Large intestine (tissue), 3 donors: ENCODE results near the gene GYPA. TPM values are rescaled to one million over a fixed set of nuclear protein-coding genes. Genes with fewer than 3 reads are reported as not detected.
"Not testable (repeated sequence)": the region's sequence is repeated elsewhere in the genome, so short reads cannot be mapped to it uniquely, and the experiment has no call there.

ENCODE experiments used
- DNase-seq, 2 donors: peaks; one replicate each; pipeline versions ENCODE4 v3.0.0 to v3.0.0-alpha.2; 2013
- H3K27ac ChIP-seq: one replicate; pipeline ENCODE4 v1.5.1; 2013; ENCODE audit warnings: low read length
- H3K27me3 ChIP-seq: 2 replicates; pipeline ENCODE4 v1.6.1; 2013; ENCODE audit warnings: low read length; ENCODE audit not compliant: control insufficient read depth, insufficient read depth
- H3K36me3 ChIP-seq: 2 replicates; pipeline ENCODE4 v1.6.1; 2013; ENCODE audit warnings: low read length; ENCODE audit not compliant: control insufficient read depth, insufficient read depth
- H3K4me1 ChIP-seq: one replicate; pipeline ENCODE4 v1.6.1; 2013; ENCODE audit warnings: low read length; ENCODE audit not compliant: control insufficient read depth, insufficient read depth
- H3K4me3 ChIP-seq: one replicate; pipeline ENCODE4 v1.5.1; 2013; ENCODE audit warnings: low read length
- H3K9me3 ChIP-seq: one replicate; pipeline ENCODE4 v1.6.1; 2013; ENCODE audit warnings: mild to moderate bottlenecking, low read depth, low read length, moderate library complexity; ENCODE audit not compliant: control insufficient read depth
- WGBS: methylation state at CpG from one replicate; pipeline ENCODE4 v1.1.5; 2013; ENCODE audit warnings: low lambda C conversion rate; ENCODE audit not compliant: insufficient coverage; 5-methylcytosine and 5-hydroxymethylcytosine counted together
- polyA plus RNA-seq: library from polyadenylated mRNA; unstranded; fragments of 120-200 nt; gene quantifications from one replicate; pipeline ENCODE4 v1.2.1, GENCODE V29; 2013

Gene GYPA
- polyA plus RNA-seq, 1 donor = 3.5 TPM

- H3K36me3 ChIP-seq, H3K4me1 ChIP-seq, H3K4me3 ChIP-seq, H3K9me3 ChIP-seq, H3K27me3 ChIP-seq, DNase-seq, H3K27ac ChIP-seq: not testable (repeated sequence)
- no CpG with 5 or more reads among the region's 4 CpGs for WGBS
These were observed 11.1 kb downstream of the GYPA start for GRCh38 chr4:144129336-144129875.

- H3K36me3 ChIP-seq, H3K9me3 ChIP-seq, H3K27ac ChIP-seq, H3K4me3 ChIP-seq, DNase-seq, H3K27me3 ChIP-seq, H3K4me1 ChIP-seq: not testable (repeated sequence)
- no CpG with 5 or more reads among the region's 5 CpGs for WGBS
These were observed 11.7 kb downstream of the GYPA start for GRCh38 chr4:144128709-144129320.

GRCh38 chr4:144125109-144125508 is 15.4 kb downstream of the GYPA start:
- H3K4me1 ChIP-seq, H3K4me3 ChIP-seq, H3K9me3 ChIP-seq, DNase-seq, H3K27me3 ChIP-seq, H3K27ac ChIP-seq, H3K36me3 ChIP-seq: not testable (repeated sequence)
- 67% methylated on average over 1 of the region's 2 CpGs for WGBS

- H3K36me3 ChIP-seq, H3K27me3 ChIP-seq, DNase-seq, H3K4me3 ChIP-seq, H3K4me1 ChIP-seq, H3K9me3 ChIP-seq, H3K27ac ChIP-seq: not testable (repeated sequence)
- 79% methylated on average over 2 of the region's 4 CpGs for WGBS
These were observed 16.4 kb downstream of the GYPA start for GRCh38 chr4:144123982-144124635.

GRCh38 chr4:144123269-144123668 is 17.2 kb downstream of the GYPA start:
- not testable (repeated sequence) for H3K9me3 ChIP-seq, H3K4me1 ChIP-seq, H3K27me3 ChIP-seq, DNase-seq, H3K27ac ChIP-seq, H3K36me3 ChIP-seq, H3K4me3 ChIP-seq
- WGBS = no CpG with 5 or more reads among the region's 3 CpGs

- not testable (repeated sequence) for H3K36me3 ChIP-seq, H3K27ac ChIP-seq, H3K4me1 ChIP-seq, DNase-seq, H3K27me3 ChIP-seq, H3K9me3 ChIP-seq, H3K4me3 ChIP-seq
- WGBS = no CpG with 5 or more reads among the region's 5 CpGs
These were observed 20.8 kb downstream of the GYPA start for GRCh38 chr4:144119752-144120151.

GRCh38 chr4:144115519-144115918 is 25.0 kb downstream of the GYPA start:
- no peaks in the 10 kb centered on the region for H3K36me3 ChIP-seq
- H3K4me3 ChIP-seq = no peak overlapping the region
- WGBS = 94% methylated on average over 3 of the region's 4 CpGs
- no peaks in the 10 kb centered on the region for H3K4me1 ChIP-seq
- H3K27ac ChIP-seq = no peak overlapping the region
- no peaks in the 10 kb centered on the region for H3K27me3 ChIP-seq
- no peak for DNase-seq
- H3K9me3 ChIP-seq = no peaks in the 10 kb centered on the region

- Histone ChIP-seq H3K9me3 (no peaks in the 10 kb centered on the region), H3K27ac (no peak overlapping the region), H3K4me1 (no peaks in the 10 kb centered on the region), H3K36me3 (no peaks in the 10 kb centered on the region), H3K4me3 (no peak overlapping the region), H3K27me3 (no peaks in the 10 kb centered on the region)
- 65% methylated on average over 2 of the region's 2 CpGs for WGBS
- DNase-seq = no peak
These were observed 27.0 kb downstream of the GYPA start for GRCh38 chr4:144113546-144113945.

- Histone ChIP-seq H3K4me3 (no peak overlapping the region), H3K27ac (no peak overlapping the region), H3K27me3 (no peaks in the 10 kb centered on the region), H3K36me3 (no peaks in the 10 kb centered on the region), H3K4me1 (no peaks in the 10 kb centered on the region), H3K9me3 (no peaks in the 10 kb centered on the region)
- DNase-seq = no peak
- 90% methylated on average over 3 of the region's 6 CpGs for WGBS
These were observed 35.9 kb downstream of the GYPA start for GRCh38 chr4:144104509-144105130.

- not testable (repeated sequence) for H3K4me3 ChIP-seq, H3K9me3 ChIP-seq, H3K27me3 ChIP-seq, DNase-seq, H3K36me3 ChIP-seq, H3K4me1 ChIP-seq, H3K27ac ChIP-seq
- WGBS = no CpG with 5 or more reads among the region's 2 CpGs
These were observed 42.7 kb downstream of the GYPA start for GRCh38 chr4:144097776-144098175.
